Lower lobe of right lung (tissue), 2 donors: ENCODE results near the gene SPTB. TPM values are rescaled to one million over a fixed set of nuclear protein-coding genes. Genes with fewer than 3 reads are reported as not detected.
A peak's percentile ranks its signal among the peaks of the same experiment; 100 is the strongest.

Experiments used
- ATAC-seq, 2 donors: fragments of 200-7000 bp; cut with Tn5 transposase; one replicate each; pipeline ENCODE4 v1.9.1; 2020 to 2022; ENCODE audit warnings: mild to moderate bottlenecking in 2 of 2, moderate library complexity in 2 of 2
- DNase-seq: peaks from one replicate; pipeline ENCODE4 v3.0.0-alpha.2; 2020
- H3K27ac ChIP-seq: fragments of 200-600 bp; one replicate; pipeline ENCODE4 v1.8.0; 2022
- H3K27me3 ChIP-seq: fragments of 200-600 bp; one replicate; pipeline ENCODE4 v1.8.0; 2022; ENCODE audit warnings: low read depth
- H3K36me3 ChIP-seq: fragments of 200-600 bp; one replicate; pipeline ENCODE4 v1.8.0; 2022; ENCODE audit warnings: mild to moderate bottlenecking
- H3K4me1 ChIP-seq: fragments of 200-600 bp; one replicate; pipeline ENCODE4 v1.8.0; 2022
- H3K4me3 ChIP-seq: fragments of 200-600 bp; one replicate; pipeline ENCODE4 v1.8.0; 2022; ENCODE audit warnings: mild to moderate bottlenecking
- H3K9me3 ChIP-seq: fragments of 200-600 bp; one replicate; pipeline ENCODE4 v1.8.0; 2022
- intact Hi-C: fragments of 100-400 bp; cut with DNase I; formaldehyde crosslinking; loops from one replicate; pipeline ENCODE4 v1.11.0; 2022
- total RNA-seq: library from RNA; stranded (reverse); fragmentation: NEBNext Ultra II Directional; extraction: Animal tissue kit (Norgen Biotek cat#: 25700); gene quantifications from one replicate; pipeline ENCODE4 v1.2.1, GENCODE V29; 2021
- TF ChIP-seq, protein P1 (sequence below): fragments of 200-600 bp; IDR thresholded peaks from one replicate; pipeline ENCODE4 v1.8.0; 2022; ENCODE audit warnings: antibody characterized with exemption, mild to moderate bottlenecking
- donor health status: DM: no; HTN: yes; CAD: no; lungs with severe emphysema.

The SPTB gene
- total RNA-seq, 1 donor from 2014 or later, result 2.5 TPM

DNA sequence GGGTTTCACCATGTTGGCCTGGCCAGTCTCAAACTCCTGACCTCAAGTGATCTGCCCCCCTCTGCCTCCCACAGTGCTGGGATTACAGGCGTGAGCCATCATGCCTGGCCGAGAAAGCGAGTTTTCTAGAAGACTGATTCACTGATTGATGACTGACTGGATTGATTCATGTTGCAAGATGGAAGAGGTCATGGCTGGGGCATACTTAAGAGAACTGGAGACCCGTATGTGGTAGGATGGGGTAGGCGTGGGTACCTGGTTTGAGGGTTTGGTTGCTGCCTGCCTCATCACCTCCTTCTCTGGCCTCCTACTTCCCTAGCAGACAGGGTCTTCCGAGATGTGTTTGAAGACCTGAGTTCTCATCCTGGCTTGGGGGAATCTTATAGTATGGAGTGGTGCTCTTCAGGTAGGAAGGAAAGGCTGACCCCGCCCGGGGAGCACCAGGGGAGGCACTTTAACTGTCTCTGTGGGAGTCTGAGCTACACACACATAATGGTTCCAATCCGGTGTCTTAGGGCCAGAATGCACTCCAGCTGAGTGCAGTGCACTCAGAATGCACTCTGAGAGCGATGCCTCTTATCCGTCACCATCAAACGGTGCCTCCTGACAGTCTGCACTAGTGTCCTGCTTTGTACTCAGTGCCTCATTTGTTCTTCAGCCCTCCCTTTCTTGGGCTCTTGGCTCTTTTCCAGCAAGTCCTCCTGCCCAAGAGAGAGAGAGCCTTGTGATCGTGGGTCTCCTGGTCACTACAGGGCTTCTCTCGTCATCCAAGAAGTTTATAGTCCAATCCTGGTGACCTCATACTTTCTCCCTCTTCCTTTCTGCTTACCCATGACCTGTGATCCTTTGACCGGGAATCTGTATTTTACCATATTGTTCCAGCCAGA is 155.8 kb downstream of the SPTB start:
- Histone ChIP-seq H3K9me3 (no peaks in the 10 kb centered on the region), H3K4me1 (peaks cover 53% of the 10 kb centered on the region), H3K4me3 (no peak overlapping the region), H3K36me3 (peaks cover 15% of the 10 kb centered on the region), H3K27me3 (no peaks in the 10 kb centered on the region), H3K27ac (peak overlapping the region; percentile 11)
- DNase-seq (no peak), ATAC-seq (peak in 1 of 2 donors; percentile 11)
- intact Hi-C loops, result no loop called here
- TF ChIP-seq, protein P1, sequence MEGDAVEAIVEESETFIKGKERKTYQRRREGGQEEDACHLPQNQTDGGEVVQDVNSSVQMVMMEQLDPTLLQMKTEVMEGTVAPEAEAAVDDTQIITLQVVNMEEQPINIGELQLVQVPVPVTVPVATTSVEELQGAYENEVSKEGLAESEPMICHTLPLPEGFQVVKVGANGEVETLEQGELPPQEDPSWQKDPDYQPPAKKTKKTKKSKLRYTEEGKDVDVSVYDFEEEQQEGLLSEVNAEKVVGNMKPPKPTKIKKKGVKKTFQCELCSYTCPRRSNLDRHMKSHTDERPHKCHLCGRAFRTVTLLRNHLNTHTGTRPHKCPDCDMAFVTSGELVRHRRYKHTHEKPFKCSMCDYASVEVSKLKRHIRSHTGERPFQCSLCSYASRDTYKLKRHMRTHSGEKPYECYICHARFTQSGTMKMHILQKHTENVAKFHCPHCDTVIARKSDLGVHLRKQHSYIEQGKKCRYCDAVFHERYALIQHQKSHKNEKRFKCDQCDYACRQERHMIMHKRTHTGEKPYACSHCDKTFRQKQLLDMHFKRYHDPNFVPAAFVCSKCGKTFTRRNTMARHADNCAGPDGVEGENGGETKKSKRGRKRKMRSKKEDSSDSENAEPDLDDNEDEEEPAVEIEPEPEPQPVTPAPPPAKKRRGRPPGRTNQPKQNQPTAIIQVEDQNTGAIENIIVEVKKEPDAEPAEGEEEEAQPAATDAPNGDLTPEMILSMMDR, result no peak

DNA sequence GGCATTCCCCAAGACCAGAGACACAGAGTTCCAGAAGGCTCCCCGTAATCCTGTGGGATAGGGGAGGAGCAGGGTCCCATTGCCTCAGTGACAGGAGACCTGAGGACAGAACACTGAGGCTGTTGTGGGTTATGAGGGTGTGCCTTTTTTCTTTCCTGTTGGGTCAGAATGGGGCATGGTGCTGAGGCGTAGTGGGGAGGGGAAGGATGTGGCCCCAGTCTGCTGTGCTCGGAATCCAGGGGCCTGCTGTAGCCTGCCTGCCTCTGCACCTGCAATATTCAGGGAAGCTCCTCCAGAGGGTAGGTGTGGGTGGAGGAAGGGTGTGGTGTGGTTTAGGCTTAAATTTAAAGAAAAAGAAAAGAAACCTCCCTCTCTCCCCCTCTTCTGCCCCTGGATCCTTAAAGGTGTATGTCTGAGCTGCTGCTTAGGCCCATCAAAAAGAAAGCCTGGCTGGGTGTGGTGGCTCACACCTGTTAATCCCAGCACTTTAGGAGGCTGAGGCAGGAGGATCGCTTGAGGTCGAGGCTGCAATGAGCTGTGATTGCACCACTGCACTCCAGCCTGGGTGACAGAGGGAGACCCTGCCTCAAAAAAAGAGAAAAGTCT is 156.8 kb downstream of the SPTB start:
- H3K27me3 ChIP-seq, result no peaks in the 10 kb centered on the region
- H3K36me3 ChIP-seq, result peaks cover 5% of the 10 kb centered on the region
- peak overlapping the region; percentile 56 for H3K27ac ChIP-seq
- peaks cover 63% of the 10 kb centered on the region for H3K4me1 ChIP-seq
- no peak for DNase-seq
- ATAC-seq, result peak; percentile 28 to 51
- TF ChIP-seq, protein P1, result no peak
- H3K9me3 ChIP-seq, result no peaks in the 10 kb centered on the region
- no peak overlapping the region for H3K4me3 ChIP-seq
- intact Hi-C loops, result no loop called here

DNA sequence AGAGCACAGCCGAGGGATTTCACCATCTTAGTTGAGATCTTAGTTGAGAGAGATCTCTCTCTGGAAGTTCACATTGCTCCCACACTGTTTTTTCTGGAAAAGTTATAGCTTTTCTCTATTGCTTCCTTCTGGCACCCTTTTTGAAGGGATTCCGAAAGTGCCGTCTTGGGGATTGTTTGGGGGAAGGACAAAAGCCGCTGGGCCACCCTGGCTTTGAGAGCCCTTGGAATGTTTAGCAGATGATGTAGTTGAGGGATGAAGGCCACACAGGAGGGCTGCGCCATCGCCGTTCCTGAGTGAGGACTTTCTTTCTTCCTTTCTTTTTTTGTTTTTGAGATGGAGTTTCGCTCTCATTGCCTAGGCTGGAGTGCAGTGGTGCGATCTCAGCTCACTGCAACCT is 157.8 kb downstream of the SPTB start:
- H3K4me3 ChIP-seq, result no peak overlapping the region
- intact Hi-C loops, result no loop called here
- peaks cover 74% of the 10 kb centered on the region for H3K4me1 ChIP-seq
- no peaks in the 10 kb centered on the region for H3K9me3 ChIP-seq
- H3K36me3 ChIP-seq, result no peaks in the 10 kb centered on the region
- no peaks in the 10 kb centered on the region for H3K27me3 ChIP-seq
- TF ChIP-seq, protein P1, result no peak
- H3K27ac ChIP-seq, result peak overlapping the region; percentile 56
- DNase-seq, result no peak
- ATAC-seq, result no peak

DNA sequence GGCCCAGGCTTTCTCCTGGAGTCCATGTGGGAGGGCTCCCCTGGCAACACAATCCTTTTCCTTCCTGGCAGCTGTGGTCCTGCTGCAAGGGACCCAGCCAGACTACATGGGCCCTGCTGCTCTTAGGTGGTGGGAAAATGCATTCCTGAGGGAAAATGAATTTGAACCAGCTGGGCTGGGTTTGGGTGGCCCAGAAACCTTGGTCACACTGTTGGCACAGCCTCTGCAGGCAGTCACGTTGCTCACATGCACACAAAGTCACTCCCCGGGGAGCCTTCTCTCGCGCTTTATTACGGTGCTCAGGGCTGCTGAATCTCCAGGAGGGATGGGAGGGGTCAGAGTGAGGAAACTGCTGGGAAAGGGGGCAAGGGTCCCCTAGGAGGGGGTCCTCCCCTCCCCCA is 158.3 kb downstream of the SPTB start:
- Histone ChIP-seq H3K4me1 (peaks cover 78% of the 10 kb centered on the region), H3K27ac (peak overlapping the region; percentile 56), H3K36me3 (no peaks in the 10 kb centered on the region), H3K27me3 (no peaks in the 10 kb centered on the region), H3K9me3 (no peaks in the 10 kb centered on the region), H3K4me3 (no peak overlapping the region)
- DNase-seq (no peak), ATAC-seq (peak; percentile 2 to 10)
- TF ChIP-seq, protein P1, result no peak
- intact Hi-C loops, result no loop called here

DNA sequence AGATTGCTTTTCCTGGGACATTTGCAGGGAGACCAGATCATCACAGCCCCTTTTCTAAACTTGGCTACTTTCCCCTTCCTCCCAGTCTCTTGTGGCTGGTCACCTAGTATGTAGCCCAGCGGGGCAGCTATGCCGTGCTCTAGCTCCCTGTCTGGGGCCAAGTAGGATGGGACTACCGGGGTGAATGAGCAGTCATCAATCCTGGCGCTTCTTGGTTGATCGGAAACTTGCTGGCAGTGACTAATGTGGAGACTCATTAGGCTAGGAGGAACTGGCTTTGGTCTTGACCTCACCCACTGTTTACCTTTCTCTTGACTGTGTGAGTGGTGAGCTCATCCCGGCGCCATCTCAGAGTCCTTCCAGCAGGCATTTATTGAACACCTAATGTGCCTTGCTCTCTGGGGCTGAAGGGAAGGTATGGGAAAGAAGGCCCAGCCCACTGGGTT is 159.6 kb downstream of the SPTB start:
- H3K4me3 ChIP-seq, result no peak overlapping the region
- no peaks in the 10 kb centered on the region for H3K9me3 ChIP-seq
- intact Hi-C loops, result no loop called here
- no peak overlapping the region for H3K27ac ChIP-seq
- TF ChIP-seq, protein P1, result no peak
- no peaks in the 10 kb centered on the region for H3K27me3 ChIP-seq
- no peaks in the 10 kb centered on the region for H3K36me3 ChIP-seq
- ATAC-seq (peak; percentile 33 to 55), DNase-seq (no peak)
- peaks cover 83% of the 10 kb centered on the region for H3K4me1 ChIP-seq
